A549 treated with AZD2906 at 1 μM for 4 hours (cell line): ENCODE results near the gene DTX2. TPM values are rescaled to one million over a fixed set of nuclear protein-coding genes. Genes with fewer than 3 reads are reported as not detected.

Experiments used
- total RNA-seq: library from RNA; stranded (reverse); fragments of 200-300 nt; extraction: Qiagen RNA extraction; gene quantifications from 5 replicates; pipeline ENCODE4 v1.2.3, GENCODE V29; 2022

DTX2 gene
- total RNA-seq, result 25.2 to 32.0 TPM (median 29.0 TPM) in 5 replicates

GRCh38 chr7:76461464-76462101, at the start of gene DTX2:
TSS of gene DTX2 (plus strand) at chr7:76461709. CDS start at chr7:76480510, 18,801 bp downstream.

GRCh38 chr7:76424413-76425111, 36.9 kb upstream of the DTX2 start, which contains the start of gene ZP3:
TSS of gene ZP3 (plus strand) at chr7:76424950. CDS start at chr7:76424965, 15 bp downstream.

GRCh38 chr7:76509931-76510877, 48.7 kb downstream of the DTX2 start, which contains the start of gene UPK3B:
TSS of gene UPK3B (plus strand) at chr7:76510552. CDS start at chr7:76510653, 101 bp downstream.

GRCh38 chr7:76543197-76543596, 81.7 kb downstream of the DTX2 start, which contains the start of gene SPDYE16:
TSS of gene SPDYE16 (minus strand) at chr7:76543297. CDS start at chr7:76541459, 1,838 bp downstream.

Other genes starting within 250 kb of the DTX2 start
- gene HSPB1, start 159.0 kb upstream of the DTX2 start, total RNA-seq, result 871 to 1,696 TPM (median 1,516 TPM) in 5 replicates
- 189 to 230 TPM (median 210 TPM) in 5 replicates for gene YWHAG, start 102.7 kb upstream of the DTX2 start, total RNA-seq
- gene SSC4D, start 52.0 kb upstream of the DTX2 start, total RNA-seq, result 0.73 to 1.4 TPM (median 1.3 TPM) in 5 replicates
- 16.1 to 21.6 TPM (median 19.7 TPM) in 5 replicates for gene ZP3, start 36.8 kb upstream of the DTX2 start, total RNA-seq
- 11.5 to 19.9 TPM (median 17.5 TPM) in 5 replicates for gene UPK3B, start 48.8 kb downstream of the DTX2 start, total RNA-seq
- gene SPDYE16, start 81.6 kb downstream of the DTX2 start, total RNA-seq, result 0.05 to 0.10 TPM in 2 of 5 replicates, not detected in the others
- 22.4 to 25.8 TPM (median 23.8 TPM) in 5 replicates for gene POMZP3, start 165.6 kb downstream of the DTX2 start, total RNA-seq